Osteoblast (primary cell): ENCODE data around the gene HNRNPL. TPM values are rescaled to one million over a fixed set of nuclear protein-coding genes. Genes with fewer than 3 reads are reported as not detected.

Source experiments
- DNase-seq: peaks from one replicate; pipeline ENCODE4 v3.0.0; 2011; ENCODE audit warnings: low spot score, mixed read lengths; ENCODE audit not compliant: insufficient read length; ENCODE audit errors: missing footprints
- H2AFZ ChIP-seq: 2 replicates; pipeline ENCODE4 v1.6.0; 2011; ENCODE audit warnings: mild to moderate bottlenecking, low read length
- H3K27ac ChIP-seq: 2 replicates; pipeline ENCODE4 v1.5.1; 2011; ENCODE audit warnings: mild to moderate bottlenecking, low read depth, low read length, moderate library complexity
- H3K27me3 ChIP-seq: 2 replicates; pipeline ENCODE4 v1.6.0; 2012; ENCODE audit warnings: mild to moderate bottlenecking, control low read depth, inconsistent platforms, low read length, moderate library complexity; ENCODE audit not compliant: insufficient read depth
- H3K36me3 ChIP-seq: 2 replicates; pipeline ENCODE4 v1.5.1; 2011; ENCODE audit warnings: mild to moderate bottlenecking, low read length, control low read depth, moderate library complexity; ENCODE audit not compliant: insufficient read depth
- H3K4me1 ChIP-seq: 2 replicates; pipeline ENCODE4 v1.5.1; 2011; ENCODE audit warnings: mild to moderate bottlenecking, low read length, control low read depth, moderate library complexity; ENCODE audit not compliant: insufficient read depth
- H3K4me2 ChIP-seq: 2 replicates; pipeline ENCODE4 v1.6.0; 2011; ENCODE audit warnings: mild to moderate bottlenecking, low read length; ENCODE audit not compliant: insufficient read depth
- H3K4me3 ChIP-seq: fragments of 200-600 bp; sonication (generic); 3 replicates; pipeline ENCODE4 v1.5.1; 2012; ENCODE audit warnings: mild to moderate bottlenecking, low read length, inconsistent platforms; ENCODE audit not compliant: insufficient read depth
- H3K79me2 ChIP-seq: 2 replicates; pipeline ENCODE4 v1.6.0; 2012; ENCODE audit warnings: mild to moderate bottlenecking, low read length, control low read depth, inconsistent platforms; ENCODE audit not compliant: insufficient read depth
- H3K9me3 ChIP-seq: 2 replicates; pipeline ENCODE4 v1.5.1; 2011; ENCODE audit warnings: low read depth, low read length, control low read depth
- H4K20me1 ChIP-seq: 2 replicates; pipeline ENCODE4 v1.6.0; 2012; ENCODE audit warnings: mild to moderate bottlenecking, low read length, control low read depth; ENCODE audit not compliant: insufficient read depth
- CTCF ChIP-seq: IDR thresholded peaks from 2 replicates; pipeline ENCODE4 v1.5.1; 2011; ENCODE audit warnings: mild to moderate bottlenecking, low read depth, low read length, moderate library complexity; ENCODE audit errors: extremely low read depth
- total RNA-seq: library from RNA; depleted of rRNA; stranded (reverse); fragments of >200 nt; gene quantifications from 2 replicates; pipeline ENCODE4 v1.2.3, GENCODE V29; 2012

HNRNPL gene
- total RNA-seq, 1 donor: 188 TPM

GRCh38 chr19:38880076-38880881, 30.5 kb upstream of the HNRNPL start:
- DNase-seq: no peak
- H3K36me3 ChIP-seq: no peaks in the 10 kb centered on the region

GRCh38 chr19:38879400-38879751, 29.6 kb upstream of the HNRNPL start:
- Histone ChIP-seq H3K9me3 (no peaks in the 10 kb centered on the region), H3K79me2 (no peaks in the 10 kb centered on the region), H3K4me1 (no peaks in the 10 kb centered on the region), H3K4me2 (no peak overlapping the region), H3K27ac (no peak overlapping the region), H3K36me3 (no peaks in the 10 kb centered on the region), H3K27me3 (no peaks in the 10 kb centered on the region), H4K20me1 (no peaks in the 10 kb centered on the region), H2AFZ (no peak overlapping the region), H3K4me3 (no peak overlapping the region)
- no peak for TF ChIP-seq CTCF
- no peak for DNase-seq

More at GRCh38 chr19:38880076-38880881, 30.5 kb upstream of the HNRNPL start:
- no peak overlapping the region for H2AFZ ChIP-seq
- H3K9me3 ChIP-seq: no peaks in the 10 kb centered on the region
- TF ChIP-seq CTCF: no peak
- no peak overlapping the region for H3K27ac ChIP-seq
- no peak overlapping the region for H3K4me3 ChIP-seq
- no peaks in the 10 kb centered on the region for H3K27me3 ChIP-seq
- no peaks in the 10 kb centered on the region for H3K79me2 ChIP-seq
- no peaks in the 10 kb centered on the region for H3K4me1 ChIP-seq
- no peak overlapping the region for H3K4me2 ChIP-seq
- no peaks in the 10 kb centered on the region for H4K20me1 ChIP-seq

DNA sequence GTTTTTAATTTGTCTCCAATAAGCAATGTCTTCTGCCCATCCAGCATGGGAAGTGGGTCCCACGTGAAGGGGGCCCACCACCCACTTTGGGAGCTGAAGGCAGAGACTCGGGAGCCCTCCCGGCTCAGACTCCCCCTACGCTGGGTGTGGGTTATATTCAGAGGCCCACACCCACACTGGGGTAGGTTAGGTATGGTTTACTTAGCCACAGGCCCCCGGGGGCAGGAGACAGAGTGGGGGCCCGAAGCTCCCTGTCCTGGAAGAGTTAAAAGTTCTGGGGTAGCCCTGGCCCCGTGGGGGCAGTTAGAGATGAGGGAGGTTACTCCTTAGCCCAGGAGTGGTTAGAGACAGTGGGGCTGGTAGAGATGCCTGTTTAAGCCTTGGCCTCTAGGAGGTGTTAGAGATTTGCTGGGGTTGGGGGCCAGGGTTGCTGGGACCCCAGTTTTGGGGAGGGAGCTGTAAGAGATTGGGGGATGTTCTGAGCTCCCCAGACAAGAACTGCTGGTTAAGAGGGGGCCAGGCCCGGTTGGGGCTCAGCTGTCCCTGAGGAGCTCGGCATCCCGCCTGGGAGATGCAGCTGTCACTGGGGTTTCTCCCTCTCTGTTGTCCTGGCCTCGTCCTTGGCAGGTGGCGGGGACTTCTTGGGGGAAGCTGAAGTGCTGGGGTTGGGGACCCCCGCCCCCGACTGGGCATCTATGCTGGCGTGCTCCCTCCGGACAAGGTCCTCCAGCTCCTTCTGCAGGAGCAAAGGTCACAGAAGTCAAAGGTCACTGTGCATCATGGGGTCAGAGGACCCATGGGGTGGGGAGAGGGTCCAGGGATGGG, 29.0 kb upstream of the HNRNPL start:
- no peaks in the 10 kb centered on the region for H3K36me3 ChIP-seq
- H2AFZ ChIP-seq: no peak overlapping the region
- H3K27ac ChIP-seq: no peak overlapping the region
- no peaks in the 10 kb centered on the region for H4K20me1 ChIP-seq
- no peak overlapping the region for H3K4me3 ChIP-seq
- no peaks in the 10 kb centered on the region for H3K79me2 ChIP-seq
- TF ChIP-seq CTCF: no peak
- no peaks in the 10 kb centered on the region for H3K4me1 ChIP-seq
- H3K4me2 ChIP-seq: no peak overlapping the region
- no peaks in the 10 kb centered on the region for H3K27me3 ChIP-seq
- peak; percentile 72 for DNase-seq
- H3K9me3 ChIP-seq: no peaks in the 10 kb centered on the region
